ENCODE data around the gene CEP290.

DNA sequence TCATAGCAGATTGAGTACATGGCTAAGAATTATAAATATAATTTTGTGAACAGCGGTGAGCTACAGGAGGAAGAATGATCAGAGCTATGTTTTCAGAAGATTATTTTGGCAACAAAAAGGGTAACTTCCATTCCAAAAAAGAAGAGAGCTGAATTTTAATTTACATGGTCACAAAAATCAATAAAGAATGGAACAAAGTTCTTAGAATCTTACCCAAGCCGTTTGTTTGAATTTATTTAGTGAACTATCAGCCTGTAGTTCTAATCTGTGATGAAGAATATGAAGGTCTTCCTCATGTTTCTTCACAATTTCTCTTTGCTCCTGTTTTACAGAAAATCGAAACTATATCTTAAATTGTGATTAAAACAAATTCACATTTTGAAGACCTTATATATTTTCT lies 58.3 kb downstream of the CEP290 start:
- no peak for TF ChIP-seq EZH2 (IDR thresholded peaks at IDR 0.05; ENCODE audit: low read depth, unreplicated experiment)
- TF ChIP-seq, protein P1, sequence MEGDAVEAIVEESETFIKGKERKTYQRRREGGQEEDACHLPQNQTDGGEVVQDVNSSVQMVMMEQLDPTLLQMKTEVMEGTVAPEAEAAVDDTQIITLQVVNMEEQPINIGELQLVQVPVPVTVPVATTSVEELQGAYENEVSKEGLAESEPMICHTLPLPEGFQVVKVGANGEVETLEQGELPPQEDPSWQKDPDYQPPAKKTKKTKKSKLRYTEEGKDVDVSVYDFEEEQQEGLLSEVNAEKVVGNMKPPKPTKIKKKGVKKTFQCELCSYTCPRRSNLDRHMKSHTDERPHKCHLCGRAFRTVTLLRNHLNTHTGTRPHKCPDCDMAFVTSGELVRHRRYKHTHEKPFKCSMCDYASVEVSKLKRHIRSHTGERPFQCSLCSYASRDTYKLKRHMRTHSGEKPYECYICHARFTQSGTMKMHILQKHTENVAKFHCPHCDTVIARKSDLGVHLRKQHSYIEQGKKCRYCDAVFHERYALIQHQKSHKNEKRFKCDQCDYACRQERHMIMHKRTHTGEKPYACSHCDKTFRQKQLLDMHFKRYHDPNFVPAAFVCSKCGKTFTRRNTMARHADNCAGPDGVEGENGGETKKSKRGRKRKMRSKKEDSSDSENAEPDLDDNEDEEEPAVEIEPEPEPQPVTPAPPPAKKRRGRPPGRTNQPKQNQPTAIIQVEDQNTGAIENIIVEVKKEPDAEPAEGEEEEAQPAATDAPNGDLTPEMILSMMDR (conservative IDR thresholded peaks at IDR 0.05; ENCODE audit: low read depth in 2 of 2) = no peak
- no peak for TF ChIP-seq POLR2AphosphoS5 (IDR thresholded peaks at IDR 0.05; ENCODE audit: low read depth)
- TF ChIP-seq, protein P2, sequence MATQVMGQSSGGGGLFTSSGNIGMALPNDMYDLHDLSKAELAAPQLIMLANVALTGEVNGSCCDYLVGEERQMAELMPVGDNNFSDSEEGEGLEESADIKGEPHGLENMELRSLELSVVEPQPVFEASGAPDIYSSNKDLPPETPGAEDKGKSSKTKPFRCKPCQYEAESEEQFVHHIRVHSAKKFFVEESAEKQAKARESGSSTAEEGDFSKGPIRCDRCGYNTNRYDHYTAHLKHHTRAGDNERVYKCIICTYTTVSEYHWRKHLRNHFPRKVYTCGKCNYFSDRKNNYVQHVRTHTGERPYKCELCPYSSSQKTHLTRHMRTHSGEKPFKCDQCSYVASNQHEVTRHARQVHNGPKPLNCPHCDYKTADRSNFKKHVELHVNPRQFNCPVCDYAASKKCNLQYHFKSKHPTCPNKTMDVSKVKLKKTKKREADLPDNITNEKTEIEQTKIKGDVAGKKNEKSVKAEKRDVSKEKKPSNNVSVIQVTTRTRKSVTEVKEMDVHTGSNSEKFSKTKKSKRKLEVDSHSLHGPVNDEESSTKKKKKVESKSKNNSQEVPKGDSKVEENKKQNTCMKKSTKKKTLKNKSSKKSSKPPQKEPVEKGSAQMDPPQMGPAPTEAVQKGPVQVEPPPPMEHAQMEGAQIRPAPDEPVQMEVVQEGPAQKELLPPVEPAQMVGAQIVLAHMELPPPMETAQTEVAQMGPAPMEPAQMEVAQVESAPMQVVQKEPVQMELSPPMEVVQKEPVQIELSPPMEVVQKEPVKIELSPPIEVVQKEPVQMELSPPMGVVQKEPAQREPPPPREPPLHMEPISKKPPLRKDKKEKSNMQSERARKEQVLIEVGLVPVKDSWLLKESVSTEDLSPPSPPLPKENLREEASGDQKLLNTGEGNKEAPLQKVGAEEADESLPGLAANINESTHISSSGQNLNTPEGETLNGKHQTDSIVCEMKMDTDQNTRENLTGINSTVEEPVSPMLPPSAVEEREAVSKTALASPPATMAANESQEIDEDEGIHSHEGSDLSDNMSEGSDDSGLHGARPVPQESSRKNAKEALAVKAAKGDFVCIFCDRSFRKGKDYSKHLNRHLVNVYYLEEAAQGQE (IDR thresholded peaks at IDR 0.05; ENCODE audit: unreplicated experiment) = no peak
- TF ChIP-seq STAT1 (IDR thresholded peaks at IDR 0.05; ENCODE audit: unreplicated experiment) = no peak
- TF ChIP-seq JUNB (IDR thresholded peaks at IDR 0.05; ENCODE audit: unreplicated experiment) = no peak
- TF ChIP-seq EZH2phosphoT487 (IDR thresholded peaks at IDR 0.05; ENCODE audit: unreplicated experiment) = no peak

Measured in GM23338 (cell line).